Measurements from ENCODE around the gene DYNC2I2.

The DYNC2I2 gene

GRCh38 chr9:128610897-128611296 is 45.8 kb downstream of the DYNC2I2 start:
- DNase-seq (ENCODE audit: low spot score): no peak
- TF ChIP-seq, protein P1, sequence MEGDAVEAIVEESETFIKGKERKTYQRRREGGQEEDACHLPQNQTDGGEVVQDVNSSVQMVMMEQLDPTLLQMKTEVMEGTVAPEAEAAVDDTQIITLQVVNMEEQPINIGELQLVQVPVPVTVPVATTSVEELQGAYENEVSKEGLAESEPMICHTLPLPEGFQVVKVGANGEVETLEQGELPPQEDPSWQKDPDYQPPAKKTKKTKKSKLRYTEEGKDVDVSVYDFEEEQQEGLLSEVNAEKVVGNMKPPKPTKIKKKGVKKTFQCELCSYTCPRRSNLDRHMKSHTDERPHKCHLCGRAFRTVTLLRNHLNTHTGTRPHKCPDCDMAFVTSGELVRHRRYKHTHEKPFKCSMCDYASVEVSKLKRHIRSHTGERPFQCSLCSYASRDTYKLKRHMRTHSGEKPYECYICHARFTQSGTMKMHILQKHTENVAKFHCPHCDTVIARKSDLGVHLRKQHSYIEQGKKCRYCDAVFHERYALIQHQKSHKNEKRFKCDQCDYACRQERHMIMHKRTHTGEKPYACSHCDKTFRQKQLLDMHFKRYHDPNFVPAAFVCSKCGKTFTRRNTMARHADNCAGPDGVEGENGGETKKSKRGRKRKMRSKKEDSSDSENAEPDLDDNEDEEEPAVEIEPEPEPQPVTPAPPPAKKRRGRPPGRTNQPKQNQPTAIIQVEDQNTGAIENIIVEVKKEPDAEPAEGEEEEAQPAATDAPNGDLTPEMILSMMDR (IDR thresholded peaks at IDR 0.05; ENCODE audit: extremely low read depth, missing control alignments): no peak

DNA sequence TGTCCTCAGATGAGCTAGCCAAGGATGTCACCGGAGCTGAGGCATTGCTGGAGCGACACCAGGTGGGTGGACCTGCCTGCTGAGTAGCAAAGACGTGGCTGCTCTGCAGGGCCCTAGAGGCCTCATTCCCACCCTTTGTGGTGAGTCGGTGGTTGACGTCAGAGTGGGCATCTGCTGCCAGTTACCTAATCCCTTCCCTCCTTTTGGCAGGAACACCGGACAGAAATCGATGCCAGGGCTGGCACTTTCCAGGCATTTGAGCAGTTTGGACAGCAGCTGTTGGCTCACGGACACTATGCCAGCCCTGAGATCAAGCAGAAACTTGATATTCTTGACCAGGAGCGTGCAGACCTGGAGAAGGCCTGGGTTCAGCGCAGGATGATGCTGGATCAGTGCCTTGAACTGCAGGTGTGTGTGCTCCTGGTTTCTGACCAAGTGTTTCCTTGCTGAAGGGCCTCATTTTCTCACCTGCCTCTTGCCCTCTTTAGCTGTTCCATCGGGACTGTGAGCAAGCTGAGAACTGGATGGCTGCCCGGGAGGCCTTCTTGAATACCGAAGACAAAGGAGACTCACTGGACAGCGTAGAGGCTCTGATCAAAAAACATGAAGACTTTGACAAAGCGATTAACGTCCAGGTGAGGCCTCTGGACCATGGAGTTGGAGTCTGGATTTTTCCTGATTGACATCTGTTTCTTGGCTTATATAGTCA is 48.9 kb downstream of the DYNC2I2 start:
- DNase-seq (ENCODE audit: low spot score): no peak
- TF ChIP-seq, protein P1 (IDR thresholded peaks at IDR 0.05; ENCODE audit: extremely low read depth, missing control alignments): no peak

DNA sequence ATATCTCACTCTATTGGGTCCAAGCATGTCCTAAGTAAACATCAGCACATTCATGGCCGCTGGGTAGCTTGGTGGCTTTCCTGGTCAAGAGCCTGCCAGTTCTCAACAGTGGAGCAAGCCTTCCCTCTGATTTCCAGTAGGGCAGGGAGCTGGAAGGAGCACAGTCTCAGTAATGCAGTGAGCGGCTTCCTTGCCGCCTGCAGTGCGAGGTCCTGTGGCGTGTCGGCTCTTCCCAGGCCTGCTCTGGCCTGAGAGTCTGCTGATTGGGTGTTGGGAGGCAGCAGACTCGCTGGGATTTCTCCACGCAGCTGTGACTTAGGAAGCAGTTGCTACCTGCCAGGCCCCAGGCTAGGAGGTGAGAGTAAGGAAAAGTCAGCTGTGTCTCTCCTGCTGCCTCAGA is 53.0 kb downstream of the DYNC2I2 start:
- TF ChIP-seq, protein P1 (IDR thresholded peaks at IDR 0.05; ENCODE audit: extremely low read depth, missing control alignments): no peak
- no peak for DNase-seq (ENCODE audit: low spot score)

DNA sequence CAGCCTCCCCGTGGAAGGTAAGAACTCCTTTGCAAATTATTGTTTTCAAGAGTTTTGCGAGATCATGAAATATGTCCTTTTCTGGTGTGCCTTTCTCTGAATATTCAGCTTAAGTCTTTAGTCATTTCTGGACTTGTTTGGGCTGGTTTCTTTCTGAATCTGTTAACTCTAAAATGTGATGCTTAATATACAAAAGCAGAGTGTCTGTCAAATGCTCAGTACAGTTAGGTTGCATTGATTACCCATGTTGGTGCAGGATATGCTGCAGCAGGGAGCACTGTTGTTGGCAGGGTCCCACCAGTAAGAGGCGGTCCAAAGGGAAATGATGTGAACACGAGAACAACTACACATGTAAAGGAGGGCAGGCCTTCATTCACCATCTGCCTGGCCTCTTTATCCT is 56.5 kb downstream of the DYNC2I2 start:
- TF ChIP-seq, protein P1 (IDR thresholded peaks at IDR 0.05; ENCODE audit: extremely low read depth, missing control alignments): no peak
- DNase-seq (ENCODE audit: low spot score): no peak

DNA sequence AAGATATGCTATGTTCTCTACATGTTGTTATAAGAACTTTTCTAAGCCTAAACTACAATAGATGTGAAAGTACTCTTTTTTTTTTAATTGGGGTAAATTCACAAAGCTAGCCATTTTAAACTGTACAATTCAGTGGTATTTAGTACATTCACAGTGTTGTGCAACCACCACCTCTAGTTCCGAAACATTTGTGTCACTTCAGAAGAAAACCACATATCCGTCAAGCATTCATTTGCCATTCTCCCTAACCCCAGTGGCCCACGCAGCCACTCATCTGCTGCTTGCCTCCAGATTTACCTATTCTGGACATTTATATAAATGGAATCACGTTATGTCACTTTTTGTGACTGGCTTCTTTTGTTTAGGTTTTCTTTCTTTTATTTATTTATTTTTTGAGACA is 61.2 kb downstream of the DYNC2I2 start:
- DNase-seq (ENCODE audit: low spot score): no peak
- TF ChIP-seq, protein P1 (IDR thresholded peaks at IDR 0.05; ENCODE audit: extremely low read depth, missing control alignments): no peak

- no peak for DNase-seq (ENCODE audit: low spot score)
- TF ChIP-seq, protein P1 (IDR thresholded peaks at IDR 0.05; ENCODE audit: extremely low read depth, missing control alignments): no peak
Observed at GRCh38 chr9:128593856-128594255, 62.8 kb downstream of the DYNC2I2 start.

- no peak for DNase-seq (ENCODE audit: low spot score)
- TF ChIP-seq, protein P1 (IDR thresholded peaks at IDR 0.05; ENCODE audit: extremely low read depth, missing control alignments): no peak
Observed at GRCh38 chr9:128593039-128593438, 63.6 kb downstream of the DYNC2I2 start.
